Thoracic aorta (tissue), 2 donors: ENCODE measurements around the gene UBASH3B. TPM values are rescaled to one million over a fixed set of nuclear protein-coding genes. Genes with fewer than 3 reads are reported as not detected.

Source experiments
- ATAC-seq: fragments of 150-250 bp; one replicate; pipeline ENCODE4 v1.8.0; 2017; ENCODE audit warnings: low read depth; ENCODE audit not compliant: insufficient number of reproducible peaks, low FRiP score
- DNase-seq: peaks from one replicate; pipeline ENCODE4 v3.0.0-alpha.2; 2020; ENCODE audit warnings: low spot score
- H3K27ac ChIP-seq, 2 donors: fragments of 200-600 bp; sonication (generic); 1 replicate in 1 of 2; 2 replicates in 1 of 2; pipeline ENCODE4 v1.5.1; 2016; ENCODE audit warnings: mild to moderate bottlenecking in 2 of 2, moderate library complexity in 2 of 2
- H3K27me3 ChIP-seq: fragments of 200-600 bp; sonication (generic); replicated peaks from 2 replicates; pipeline ENCODE4 v1.6.0; 2016; ENCODE audit warnings: mild to moderate bottlenecking; ENCODE audit not compliant: insufficient read depth
- H3K36me3 ChIP-seq: fragments of 200-600 bp; sonication (generic); one replicate; pipeline ENCODE4 v1.5.1; 2016
- H3K4me1 ChIP-seq, 2 donors: fragments of 200-600 bp; sonication (generic); 1 replicate in 1 of 2; 2 replicates in 1 of 2; pipeline versions ENCODE4 v1.5.1 to v1.6.0; 2016; ENCODE audit warnings: low read depth in 2 of 2, mild to moderate bottlenecking in 1 of 2; ENCODE audit not compliant: control insufficient read depth in 1 of 2
- H3K4me3 ChIP-seq: fragments of 200-600 bp; sonication (generic); 2 replicates; pipeline ENCODE4 v1.5.1; 2016; ENCODE audit warnings: mild to moderate bottlenecking
- H3K9me3 ChIP-seq: fragments of 200-600 bp; sonication (generic); 2 replicates; pipeline ENCODE4 v1.5.1; 2016
- CTCF ChIP-seq: fragments of 200-600 bp; sonication (generic); IDR thresholded peaks from one replicate; pipeline ENCODE4 v1.5.1; 2019; ENCODE audit warnings: antibody characterized with exemption
- total RNA-seq, 2 donors: library from RNA; depleted of rRNA; stranded (reverse); fragments of >200 nt; gene quantifications; one replicate each; pipeline versions ENCODE4 v1.1.0 to v1.2.3, GENCODE V29; 2016

UBASH3B gene
- total RNA-seq, 2 donors from 2014 or later: 6.1 to 12.3 TPM

- Histone ChIP-seq H3K27ac (no peak overlapping the region), H3K9me3 (no peaks in the 10 kb centered on the region), H3K27me3 (no peaks in the 10 kb centered on the region), H3K4me3 (no peak overlapping the region), H3K36me3 (no peaks in the 10 kb centered on the region), H3K4me1 (no peaks in the 10 kb centered on the region)
- no peak for TF ChIP-seq CTCF
- ATAC-seq (no peak), DNase-seq (no peak)
Observed at GRCh38 chr11:122707111-122707510, 51.6 kb downstream of the UBASH3B start.

DNA sequence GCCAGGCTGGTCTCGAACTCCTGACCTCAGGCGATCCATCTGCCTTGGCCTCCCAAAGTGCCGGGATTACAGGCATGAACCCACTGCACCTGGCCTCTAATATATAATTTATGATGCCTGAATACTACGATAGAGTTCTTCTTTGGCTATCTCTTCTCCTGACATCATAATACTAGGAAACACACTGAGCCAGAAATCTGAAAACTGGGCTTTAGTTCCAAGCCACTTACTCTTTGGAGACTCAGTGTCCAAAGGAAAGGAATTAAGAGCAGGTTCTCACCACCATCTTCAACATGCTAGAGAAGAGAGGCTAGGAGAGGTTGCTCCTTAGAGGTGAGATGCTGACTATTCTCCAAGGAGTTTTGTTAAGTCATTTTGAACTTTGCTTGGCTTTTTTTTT lies 52.4 kb downstream of the UBASH3B start:
- Histone ChIP-seq H3K4me1 (no peaks in the 10 kb centered on the region), H3K4me3 (no peak overlapping the region), H3K9me3 (no peaks in the 10 kb centered on the region), H3K27ac (no peak overlapping the region), H3K27me3 (no peaks in the 10 kb centered on the region), H3K36me3 (no peaks in the 10 kb centered on the region)
- no peak for ATAC-seq
- TF ChIP-seq CTCF: no peak
- DNase-seq: no peak

- no peaks in the 10 kb centered on the region for H3K27me3 ChIP-seq
- ATAC-seq: no peak
Observed at GRCh38 chr11:122709039-122709760, 53.7 kb downstream of the UBASH3B start.

DNA sequence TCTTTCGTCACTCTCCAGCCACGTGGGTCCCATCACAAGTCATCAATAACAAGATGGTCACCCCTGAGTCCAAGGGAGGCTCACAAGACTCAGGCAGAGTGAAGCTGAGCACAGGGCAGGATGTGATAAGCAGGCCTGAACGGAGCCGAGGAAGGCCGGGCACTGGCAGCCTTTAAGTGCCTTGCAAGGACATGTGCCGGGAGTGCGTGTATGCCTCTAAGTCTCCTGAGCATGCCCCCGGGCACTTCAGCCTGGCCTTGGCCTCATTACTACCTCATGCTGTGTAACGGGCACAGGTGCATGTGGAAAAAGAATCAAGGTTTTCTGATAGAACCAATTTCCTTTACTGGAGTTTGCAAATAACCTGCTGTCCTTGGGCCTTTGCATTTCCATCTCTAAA lies 55.8 kb downstream of the UBASH3B start:
- no peaks in the 10 kb centered on the region for H3K4me1 ChIP-seq
- H3K9me3 ChIP-seq: no peaks in the 10 kb centered on the region
- no peak overlapping the region for H3K27ac ChIP-seq
- no peak for ATAC-seq
- no peaks in the 10 kb centered on the region for H3K36me3 ChIP-seq
- DNase-seq: no peak
- TF ChIP-seq CTCF: no peak
- no peak overlapping the region for H3K4me3 ChIP-seq
- H3K27me3 ChIP-seq: no peaks in the 10 kb centered on the region

More at GRCh38 chr11:122709039-122709760, 53.7 kb downstream of the UBASH3B start:
- H3K9me3 ChIP-seq: no peaks in the 10 kb centered on the region
- TF ChIP-seq CTCF: no peak
- no peaks in the 10 kb centered on the region for H3K4me1 ChIP-seq
- no peak overlapping the region for H3K4me3 ChIP-seq
- no peak for DNase-seq
- H3K27ac ChIP-seq: no peak overlapping the region
- H3K36me3 ChIP-seq: no peaks in the 10 kb centered on the region

DNA sequence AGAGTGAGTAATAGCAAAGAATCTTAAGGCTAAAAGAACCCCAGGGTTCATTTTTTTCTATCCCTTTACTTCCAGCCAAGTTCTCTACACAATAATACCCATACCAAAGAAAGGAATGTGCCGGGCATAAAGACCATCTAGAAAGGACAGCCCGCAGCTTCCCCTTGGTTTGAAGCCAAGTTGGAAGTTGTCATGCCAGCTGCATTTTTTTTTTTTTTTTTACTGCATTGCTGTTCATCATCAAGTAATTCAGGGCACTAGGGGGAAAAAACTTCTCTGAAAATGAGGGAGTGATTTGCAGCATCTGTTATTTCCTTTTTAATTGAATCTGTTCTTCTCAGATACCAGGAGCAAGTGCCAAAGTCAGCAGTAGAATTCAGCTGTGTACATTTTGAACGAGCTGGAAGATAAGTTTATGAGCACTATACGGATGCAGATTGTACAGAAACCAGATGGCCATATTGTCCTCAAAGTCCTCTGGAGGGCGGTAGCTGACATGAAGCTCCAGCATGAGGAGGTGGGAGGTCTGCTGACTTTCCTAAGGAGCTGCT lies 56.4 kb downstream of the UBASH3B start:
- H3K27ac ChIP-seq: no peak overlapping the region
- H3K9me3 ChIP-seq: no peaks in the 10 kb centered on the region
- ATAC-seq (no peak), DNase-seq (no peak)
- TF ChIP-seq CTCF: no peak
- H3K4me3 ChIP-seq: no peak overlapping the region
- no peaks in the 10 kb centered on the region for H3K27me3 ChIP-seq
- H3K4me1 ChIP-seq: no peaks in the 10 kb centered on the region
- no peaks in the 10 kb centered on the region for H3K36me3 ChIP-seq
